IMR-90 (cell line): ENCODE data around the gene MPZL2.

Experiments
- CTCF ChIP-seq: conservative IDR thresholded peaks from 2 replicates; pipeline ENCODE4 v1.5.1; 2012; ENCODE audit warnings: mild to moderate bottlenecking, low read depth, low read length, improper control_type of control experiment
- POLR2A ChIP-seq: IDR thresholded peaks from 2 replicates; pipeline ENCODE4 v1.6.1; 2012; ENCODE audit warnings: mild to moderate bottlenecking, low read depth, low read length

- no peak for TF ChIP-seq CTCF
- TF ChIP-seq POLR2A: no peak
These were observed 22.9 kb downstream of the MPZL2 start for GRCh38 chr11:118240999-118241763.
